Heart left ventricle (tissue), 13 donors: Measurements from ENCODE around the gene IL24.

ENCODE experiments used
- POLR2A ChIP-seq, 2 donors: fragments of 450-650 bp; IDR thresholded peaks; one replicate each; pipeline ENCODE4 v1.6.1; 2017; ENCODE audit warnings: antibody characterized with exemption in 2 of 2, mild to moderate bottlenecking in 2 of 2, moderate library complexity in 2 of 2
- TF ChIP-seq, protein P1 (sequence below), 12 donors: fragments of 200-600 bp; sonication (generic) in 4 of 12; IDR thresholded peaks; one replicate each; pipeline versions ENCODE4 v1.5.0 to v1.8.0; 2018 to 2022; ENCODE audit warnings: antibody characterized with exemption in 12 of 12, mild to moderate bottlenecking in 5 of 12
- donor health status: ischemic (EF 13 %, LVEDD 7.1; RV severe dilation, severe dysfunction).
- donor health status: DM: no; HTN: yes; CAD: no.
- donor health status: DM: no; HTN: no; CAD: no.
- donor health status: ischemic (EF 25% LVEDD 6.9; RV normal size, moderate dysfunction).
- donor health status: ischemic (EF 25% LVEDD 5.7; RV mildly dilated, moderate dysfunction).
- donor health status: ischemic (EF 35%, LVEDD 5.7; RV mildly dilated, moderate dysfunction).
- donor health status: nonischemic (EF 11% LVEDD 7.7; RV severe dilation, severe dysfunction).
- donor health status: DM: yes; HTN: yes; CAD: no.
- donor health status: PGD.
- donor health status: ischemic (EF 29% LVEDD 5.4; RV normal size, mild dysfunction).
- donor health status: nonischemic (EF 23%, LVEDD 6.1; RV moderate dilation, normal function).

DNA sequence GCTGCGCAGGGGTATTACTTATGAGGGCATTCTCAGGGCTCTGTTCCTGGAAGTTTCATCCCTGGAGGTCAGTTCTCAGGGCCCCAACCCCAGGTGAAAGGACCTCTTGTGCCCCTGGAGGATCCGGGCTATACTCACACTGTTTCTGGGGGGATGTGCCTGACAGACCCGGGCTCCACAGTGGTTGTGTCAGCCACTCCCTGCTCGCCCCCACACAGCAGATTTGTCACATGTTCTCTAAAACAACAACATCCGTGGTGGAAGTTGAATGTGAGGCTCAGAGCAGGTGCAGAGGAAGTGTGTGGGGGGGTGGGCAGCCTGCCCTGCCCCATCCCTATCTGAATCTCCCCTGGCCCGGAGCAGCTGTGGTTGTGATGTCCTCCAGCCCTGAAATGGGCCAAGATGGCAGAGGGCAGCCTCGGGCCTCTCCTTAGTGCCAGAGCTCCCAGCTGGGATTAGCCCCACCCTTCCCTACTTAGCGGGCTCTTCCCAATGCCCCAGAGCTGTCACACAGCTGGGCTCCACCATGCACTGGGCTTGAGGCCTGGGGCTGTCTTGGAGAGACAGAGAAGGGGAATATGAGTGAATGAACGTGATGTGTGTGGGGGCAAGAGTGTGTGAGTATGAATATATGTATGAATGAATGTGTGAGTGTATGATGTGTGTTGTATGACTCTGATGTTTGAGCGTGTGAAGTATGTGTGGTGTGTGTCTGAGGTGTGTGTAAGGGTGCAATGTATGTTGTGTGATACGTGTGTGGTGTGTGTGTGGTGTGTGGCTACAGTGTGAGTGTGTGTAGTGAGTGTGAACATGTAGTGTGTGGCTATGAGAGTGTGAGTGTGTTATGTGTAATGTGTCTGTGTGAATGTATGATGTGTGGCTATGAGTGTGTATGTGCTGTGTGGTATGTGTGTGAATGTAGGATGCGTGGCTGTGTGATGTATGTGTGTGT, 26.0 kb downstream of the IL24 start:
- TF ChIP-seq, protein P1, sequence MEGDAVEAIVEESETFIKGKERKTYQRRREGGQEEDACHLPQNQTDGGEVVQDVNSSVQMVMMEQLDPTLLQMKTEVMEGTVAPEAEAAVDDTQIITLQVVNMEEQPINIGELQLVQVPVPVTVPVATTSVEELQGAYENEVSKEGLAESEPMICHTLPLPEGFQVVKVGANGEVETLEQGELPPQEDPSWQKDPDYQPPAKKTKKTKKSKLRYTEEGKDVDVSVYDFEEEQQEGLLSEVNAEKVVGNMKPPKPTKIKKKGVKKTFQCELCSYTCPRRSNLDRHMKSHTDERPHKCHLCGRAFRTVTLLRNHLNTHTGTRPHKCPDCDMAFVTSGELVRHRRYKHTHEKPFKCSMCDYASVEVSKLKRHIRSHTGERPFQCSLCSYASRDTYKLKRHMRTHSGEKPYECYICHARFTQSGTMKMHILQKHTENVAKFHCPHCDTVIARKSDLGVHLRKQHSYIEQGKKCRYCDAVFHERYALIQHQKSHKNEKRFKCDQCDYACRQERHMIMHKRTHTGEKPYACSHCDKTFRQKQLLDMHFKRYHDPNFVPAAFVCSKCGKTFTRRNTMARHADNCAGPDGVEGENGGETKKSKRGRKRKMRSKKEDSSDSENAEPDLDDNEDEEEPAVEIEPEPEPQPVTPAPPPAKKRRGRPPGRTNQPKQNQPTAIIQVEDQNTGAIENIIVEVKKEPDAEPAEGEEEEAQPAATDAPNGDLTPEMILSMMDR (IDR thresholded peaks at IDR 0.05): no peak
- no peak for TF ChIP-seq POLR2A (IDR thresholded peaks at IDR 0.05)
